ENCODE measurements around the gene TP53RK. TPM values are rescaled to one million over a fixed set of nuclear protein-coding genes. Genes with fewer than 3 reads are reported as not detected.
"Not testable (repeated sequence)": the region's sequence is repeated elsewhere in the genome, so short reads cannot be mapped to it uniquely, and the experiment has no call there.

Gene TP53RK
- polyA plus RNA-seq, 1 donor from 2014 or later, result 12.7 TPM

GRCh38 chr20:46682063-46682821 is 7.0 kb downstream of the TP53RK start:
- peak overlapping the region in 1 of 4 donors; percentile 53 for H3K4me3 Mint-ChIP-seq
- no peaks in the 10 kb centered on the region for H3K9me3 Mint-ChIP-seq
- H3K4me1 Mint-ChIP-seq, result peaks cover 21 to 33% (median 33%) of the 10 kb centered on the region in 3 donors
- H3K27me3 Mint-ChIP-seq, result no peaks in the 10 kb centered on the region
- peak overlapping the region in 1 of 3 donors; percentile 73 for H3K27ac Mint-ChIP-seq
- peaks cover 4% of the 10 kb centered on the region for H3K36me3 Mint-ChIP-seq

DNA sequence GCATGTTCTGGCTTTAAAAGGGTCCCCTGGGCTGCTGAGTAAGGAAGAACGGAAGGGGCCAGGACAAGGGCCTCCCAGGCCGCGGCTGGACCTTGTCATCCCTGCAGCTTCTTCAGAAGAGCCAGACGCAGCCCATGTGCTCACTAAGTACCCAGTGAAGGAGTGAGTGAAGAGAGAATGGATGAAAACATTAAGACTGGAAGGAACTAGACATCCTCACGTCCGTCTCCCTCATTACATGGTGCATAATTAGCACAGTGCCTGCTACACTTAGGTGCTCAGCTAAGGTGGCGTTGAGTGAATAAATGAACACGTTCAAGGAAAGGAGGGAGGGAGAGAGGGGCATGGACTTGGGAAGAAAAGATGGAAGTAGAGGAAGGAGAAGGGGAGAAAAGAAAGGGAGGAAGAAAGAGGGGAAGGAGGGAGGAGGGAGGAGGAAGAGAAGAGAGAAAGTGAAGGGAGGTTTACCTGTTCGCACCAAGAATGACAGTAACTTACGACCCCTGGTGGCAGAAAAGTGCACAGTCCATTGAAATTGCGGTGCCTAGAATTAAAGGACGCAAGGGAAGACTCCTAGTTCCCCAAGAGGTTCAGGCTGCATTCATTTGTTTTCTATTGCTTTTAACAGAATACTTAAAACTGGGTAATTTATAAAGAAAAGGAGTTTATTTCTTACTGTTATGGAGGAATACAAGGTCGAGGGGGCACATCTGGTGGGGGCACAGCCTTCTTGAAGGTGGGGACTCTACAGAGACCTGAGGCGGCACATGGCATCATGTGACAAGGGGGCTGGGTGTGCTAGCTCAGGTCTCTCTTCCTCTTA is 8.0 kb downstream of the TP53RK start:
- H3K9me3 Mint-ChIP-seq, result no peaks in the 10 kb centered on the region
- peaks cover 17 to 27% (median 25%) of the 10 kb centered on the region in 3 donors for H3K4me1 Mint-ChIP-seq
- H3K27ac Mint-ChIP-seq, result peak overlapping the region in 1 of 3 donors; percentile 73
- no peaks in the 10 kb centered on the region for H3K27me3 Mint-ChIP-seq
- H3K4me3 Mint-ChIP-seq, result peak overlapping the region in 2 of 4 donors; percentile 53 to 60
- H3K36me3 Mint-ChIP-seq, result peaks cover 4% of the 10 kb centered on the region

DNA sequence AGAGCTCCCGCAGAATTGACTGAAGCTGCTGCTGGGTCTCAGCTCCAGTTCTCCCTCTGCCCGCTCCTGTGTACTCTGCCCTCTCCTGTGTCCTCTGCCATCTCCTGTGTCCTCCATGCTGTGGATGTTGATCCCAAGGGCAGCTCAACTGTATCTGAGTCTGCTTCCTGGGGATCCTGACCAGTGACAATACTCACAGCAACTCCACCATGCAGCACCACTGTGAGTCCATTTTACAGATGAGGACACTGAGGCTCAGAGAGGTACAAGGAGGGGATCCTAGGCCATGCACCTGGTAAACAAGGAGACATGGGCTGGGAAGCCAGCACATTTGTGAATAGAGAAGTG is 8.6 kb downstream of the TP53RK start:
- no peaks in the 10 kb centered on the region for H3K27me3 Mint-ChIP-seq
- no peak overlapping the region for H3K27ac Mint-ChIP-seq
- H3K4me1 Mint-ChIP-seq, result peaks cover 17 to 22% (median 19%) of the 10 kb centered on the region in 3 donors

DNA sequence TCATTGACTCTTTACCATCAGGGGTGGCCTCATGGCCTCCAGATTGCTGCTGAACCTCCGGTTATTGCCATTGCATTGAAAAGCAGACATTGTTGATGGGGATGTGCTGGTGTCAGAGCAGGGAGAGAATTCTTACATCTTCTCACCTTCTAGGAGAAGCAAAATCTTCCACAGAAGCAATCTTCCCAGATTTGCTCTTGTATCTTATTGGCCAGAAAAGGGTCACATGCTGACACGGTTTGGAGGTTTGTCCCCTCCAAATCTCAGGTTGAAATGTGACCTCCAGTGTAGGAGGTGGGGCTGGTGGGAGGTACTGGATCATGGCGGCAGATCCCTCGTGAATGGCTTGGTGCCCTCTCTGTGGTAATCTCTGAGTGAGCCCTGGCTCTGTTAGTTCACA is 10.7 kb downstream of the TP53RK start:
- Mint-ChIP-seq H3K4me3 (no peak overlapping the region), H3K4me1 (peaks cover 8 to 17% (median 10%) of the 10 kb centered on the region in 3 donors), H3K27me3 (no peaks in the 10 kb centered on the region), H3K27ac (no peak overlapping the region), H3K9me3 (no peaks in the 10 kb centered on the region), H3K36me3 (peaks cover 4% of the 10 kb centered on the region)

More for the DNA sequence above, 8.6 kb downstream of the TP53RK start:
- Mint-ChIP-seq H3K9me3 (no peaks in the 10 kb centered on the region), H3K4me3 (no peak overlapping the region), H3K36me3 (peaks cover 4% of the 10 kb centered on the region)

DNA sequence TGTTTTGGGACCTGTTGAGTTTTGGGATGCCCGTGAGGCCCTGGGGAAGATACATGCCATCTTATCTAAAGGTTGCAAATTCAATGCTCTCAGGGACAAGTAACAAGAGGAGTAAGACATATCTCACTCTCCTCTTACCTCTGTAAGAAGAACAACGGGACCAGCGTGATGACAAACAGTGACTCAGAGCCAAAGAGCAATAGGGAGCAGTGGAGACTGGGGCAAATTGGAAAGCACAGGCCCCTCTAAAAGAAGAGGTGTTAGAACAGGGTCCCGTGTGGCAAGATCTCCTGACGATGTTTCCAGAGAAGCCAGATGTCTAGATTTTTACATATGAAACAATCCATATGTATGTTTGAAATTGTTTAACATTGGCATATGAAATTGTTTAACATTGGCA is 11.6 kb downstream of the TP53RK start:
- Mint-ChIP-seq H3K9me3 (no peaks in the 10 kb centered on the region), H3K4me1 (peaks cover 5 to 8% (median 8%) of the 10 kb centered on the region in 3 donors), H3K27me3 (no peaks in the 10 kb centered on the region), H3K27ac (peak overlapping the region in 1 of 3 donors; percentile 4), H3K4me3 (no peak overlapping the region), H3K36me3 (peaks cover 4% of the 10 kb centered on the region)

DNA sequence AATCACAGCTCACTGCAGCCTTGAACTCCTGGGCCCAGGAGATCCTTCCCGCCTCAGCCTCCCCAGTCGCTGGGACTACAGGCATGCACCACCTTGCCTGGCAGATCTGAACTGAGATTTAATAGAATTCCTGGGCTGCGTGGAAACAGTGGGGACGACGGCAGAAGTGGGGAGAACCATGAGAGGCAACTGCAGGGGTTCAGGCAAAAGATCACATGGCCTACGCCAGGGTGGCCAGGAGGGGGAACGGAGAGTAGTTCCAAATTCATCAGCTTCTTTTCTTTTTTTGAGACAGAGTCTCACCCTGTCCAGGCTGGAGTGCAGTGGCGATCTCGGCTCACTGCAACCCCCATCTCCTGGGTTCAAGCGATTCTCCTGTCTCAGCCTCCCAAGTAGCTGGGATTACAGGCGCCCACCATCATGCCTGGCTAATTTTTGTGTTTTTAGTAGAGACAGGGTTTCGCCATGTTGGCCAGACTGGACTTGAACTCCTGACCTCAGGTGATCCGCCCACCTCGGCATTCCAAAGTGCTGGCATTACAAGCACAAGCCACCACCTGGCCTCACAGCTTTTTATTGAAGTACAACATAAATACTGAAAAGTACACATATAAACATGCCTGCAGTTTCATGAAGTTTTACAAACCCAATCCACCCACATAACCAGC is 12.5 kb downstream of the TP53RK start:
- H3K27ac Mint-ChIP-seq, H3K4me1 Mint-ChIP-seq, H3K36me3 Mint-ChIP-seq, H3K9me3 Mint-ChIP-seq, H3K27me3 Mint-ChIP-seq, H3K4me3 Mint-ChIP-seq: not testable (repeated sequence)

DNA sequence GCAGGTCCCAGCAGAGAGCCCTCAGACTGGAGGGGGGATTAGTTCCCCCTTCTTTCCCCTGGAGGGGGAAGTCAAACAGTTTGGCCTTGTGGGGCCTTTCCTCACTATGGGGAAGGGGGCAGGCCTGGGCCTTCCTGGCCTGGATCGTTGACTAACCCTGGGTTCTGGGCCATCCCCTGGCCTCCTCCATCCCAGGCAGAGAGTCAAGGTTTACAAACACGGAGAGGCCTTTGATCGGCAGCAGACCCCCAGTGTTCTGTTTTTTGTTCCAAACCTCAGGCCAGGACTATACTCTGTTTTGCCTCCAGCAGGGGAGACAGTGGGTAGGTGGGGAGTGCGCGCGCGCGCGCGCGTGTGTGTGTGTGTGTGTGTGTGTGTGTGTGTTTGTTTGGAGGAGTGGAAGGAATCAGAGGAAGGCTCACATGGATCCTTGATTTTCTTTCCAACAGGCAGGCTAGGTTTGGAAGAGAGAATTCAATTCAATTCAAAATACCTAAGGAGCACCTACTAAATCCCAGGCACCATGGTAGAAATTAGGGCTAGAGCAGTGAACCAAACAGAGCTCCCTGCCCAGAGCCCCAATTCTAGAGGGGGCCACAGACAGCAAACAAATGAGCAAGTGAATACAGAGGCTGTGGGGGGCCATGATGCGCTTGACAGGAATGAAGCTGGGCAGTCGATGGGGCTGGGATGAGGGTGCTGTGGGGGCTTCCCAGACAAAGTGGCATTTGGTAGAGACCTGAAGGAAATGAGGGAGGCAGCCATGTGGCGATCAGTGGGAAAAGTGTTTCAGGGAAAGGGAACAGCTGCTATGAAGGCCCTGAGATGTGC is 14.8 kb downstream of the TP53RK start:
- no peak overlapping the region for H3K27ac Mint-ChIP-seq
- H3K9me3 Mint-ChIP-seq, result peaks cover 0 to 5% (median 1%) of the 10 kb centered on the region in 3 donors
- no peaks in the 10 kb centered on the region for H3K4me1 Mint-ChIP-seq
- no peak overlapping the region for H3K4me3 Mint-ChIP-seq
- H3K27me3 Mint-ChIP-seq, result peaks cover 2% of the 10 kb centered on the region
- H3K36me3 Mint-ChIP-seq, result peaks cover 4% of the 10 kb centered on the region

DNA sequence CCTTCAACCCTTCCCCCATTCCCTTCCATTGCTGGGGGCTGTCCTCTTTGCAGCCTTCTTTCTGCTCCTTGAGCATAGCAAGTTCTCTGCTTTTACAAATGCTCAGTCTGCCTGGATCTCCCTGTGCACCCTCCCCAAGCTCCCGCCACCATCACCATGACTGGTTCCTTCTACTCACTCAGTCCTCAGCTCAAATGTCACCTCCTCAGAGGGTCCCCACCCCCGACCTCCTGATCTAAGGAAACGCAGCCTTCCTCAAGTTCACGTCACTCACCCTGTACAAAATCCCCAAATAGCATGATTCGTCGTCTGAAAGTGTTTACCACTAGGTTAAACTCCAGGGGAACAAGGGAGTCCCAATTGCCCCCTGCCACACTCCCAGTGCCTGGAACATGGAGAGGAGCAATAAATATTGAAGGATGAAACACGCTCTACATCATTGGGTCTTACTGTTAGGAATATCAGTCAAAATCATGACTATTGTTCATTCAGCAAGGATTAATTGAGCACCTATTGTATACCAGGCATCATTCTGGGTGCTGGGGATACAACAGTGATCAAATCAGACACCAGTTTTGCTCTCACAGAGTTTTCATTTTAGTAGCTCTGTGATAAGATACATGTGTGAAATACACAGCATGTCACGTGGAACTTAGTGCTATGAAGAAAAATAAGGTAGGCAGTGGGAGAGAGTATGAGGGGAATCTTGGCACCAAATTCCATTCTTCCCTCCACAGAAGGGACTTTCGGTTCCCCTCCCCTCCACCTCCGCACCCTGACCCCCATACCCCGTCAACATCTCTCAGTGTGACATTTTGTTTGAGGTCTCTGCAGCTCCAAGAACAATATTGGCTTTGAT is 15.6 kb downstream of the TP53RK start:
- H3K36me3 Mint-ChIP-seq, result peaks cover 4% of the 10 kb centered on the region
- no peak overlapping the region for H3K4me3 Mint-ChIP-seq
- H3K9me3 Mint-ChIP-seq, result peaks cover 0 to 5% (median 1%) of the 10 kb centered on the region in 3 donors
- peaks cover 2% of the 10 kb centered on the region for H3K27me3 Mint-ChIP-seq
- H3K27ac Mint-ChIP-seq, result no peak overlapping the region
- H3K4me1 Mint-ChIP-seq, result no peaks in the 10 kb centered on the region

DNA sequence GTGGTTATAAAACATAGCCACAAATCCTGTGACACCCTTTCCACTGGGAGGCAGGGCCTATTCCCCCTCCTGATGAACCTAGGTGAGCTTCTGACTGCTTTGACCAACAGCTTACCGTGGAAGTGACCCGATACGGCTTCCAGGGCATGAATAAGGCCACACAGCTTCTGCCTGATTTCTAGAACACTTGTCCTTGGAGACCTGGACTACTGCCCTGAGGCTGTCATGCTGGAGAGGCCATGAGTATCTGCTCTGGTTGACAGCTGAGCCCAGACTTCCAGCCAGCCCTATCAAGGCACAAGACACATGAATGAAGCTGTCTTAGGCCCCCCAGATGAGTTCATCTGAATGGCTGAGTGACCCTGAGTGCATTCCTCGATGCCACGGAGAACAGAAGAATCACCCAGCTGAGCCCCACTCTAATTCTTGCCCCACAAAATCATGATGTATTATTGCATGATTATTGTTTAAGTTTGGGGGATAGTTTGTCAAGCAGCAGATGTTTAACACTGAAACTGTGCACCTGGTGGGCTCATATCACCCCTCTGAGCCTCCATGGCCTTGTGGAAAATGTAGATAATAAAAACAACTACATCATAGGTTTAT is 16.6 kb downstream of the TP53RK start:
- Mint-ChIP-seq H3K36me3 (no peaks in the 10 kb centered on the region), H3K27ac (no peak overlapping the region), H3K27me3 (peaks cover 2% of the 10 kb centered on the region), H3K4me3 (no peak overlapping the region), H3K4me1 (no peaks in the 10 kb centered on the region), H3K9me3 (peaks cover 0 to 5% (median 1%) of the 10 kb centered on the region in 3 donors)

- no peaks in the 10 kb centered on the region for H3K4me1 Mint-ChIP-seq
- peaks cover 2% of the 10 kb centered on the region for H3K27me3 Mint-ChIP-seq
- no peak overlapping the region for H3K4me3 Mint-ChIP-seq
- no peaks in the 10 kb centered on the region for H3K36me3 Mint-ChIP-seq
- no peak overlapping the region for H3K27ac Mint-ChIP-seq
- peaks cover 0 to 5% (median 1%) of the 10 kb centered on the region in 3 donors for H3K9me3 Mint-ChIP-seq
These were observed 17.2 kb downstream of the TP53RK start for GRCh38 chr20:46671866-46672542.

- H3K4me1 Mint-ChIP-seq, result no peaks in the 10 kb centered on the region
- peak overlapping the region in 1 of 4 donors; percentile 24 for H3K4me3 Mint-ChIP-seq
- no peaks in the 10 kb centered on the region for H3K36me3 Mint-ChIP-seq
- no peak overlapping the region for H3K27ac Mint-ChIP-seq
- H3K9me3 Mint-ChIP-seq, result peaks cover 0 to 5% (median 1%) of the 10 kb centered on the region in 3 donors
- H3K27me3 Mint-ChIP-seq, result peaks cover 2% of the 10 kb centered on the region
These were observed 18.4 kb downstream of the TP53RK start for GRCh38 chr20:46670585-46671584.

DNA sequence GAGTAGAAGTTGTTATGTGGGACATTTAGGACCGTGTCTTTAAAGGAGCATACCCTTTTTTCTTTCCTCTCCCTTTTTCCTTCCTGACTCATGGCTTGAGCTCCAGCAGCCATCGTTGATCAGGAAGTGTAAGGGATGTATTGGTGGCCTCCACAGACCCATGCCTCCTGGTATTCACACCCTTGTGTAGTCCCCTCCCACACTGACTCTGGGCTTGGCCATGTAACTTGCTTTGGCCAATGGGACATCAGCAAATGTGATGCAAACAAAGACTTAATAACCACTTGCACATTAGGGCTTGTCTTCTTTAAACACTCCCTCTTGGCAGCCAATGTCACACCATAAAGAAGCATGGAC is 19.0 kb downstream of the TP53RK start:
- H3K27ac Mint-ChIP-seq, result no peak overlapping the region
- H3K4me1 Mint-ChIP-seq, result no peaks in the 10 kb centered on the region
- H3K9me3 Mint-ChIP-seq, result peaks cover 0 to 5% (median 1%) of the 10 kb centered on the region in 3 donors
- H3K4me3 Mint-ChIP-seq, result no peak overlapping the region
- no peaks in the 10 kb centered on the region for H3K36me3 Mint-ChIP-seq
- H3K27me3 Mint-ChIP-seq, result peaks cover 2% of the 10 kb centered on the region

Measured in IgD-negative memory B cell (primary cell).